HepG2 (cell line): ENCODE results near the gene DAPK1. TPM values are rescaled to one million over a fixed set of nuclear protein-coding genes. Genes with fewer than 3 reads are reported as not detected.

Experiments
- ATAC-seq: fragments of 200-7000 bp; cut with Tn5 transposase; 3 replicates; pipeline ENCODE4 v1.9.1; 2020; ENCODE audit warnings: mild to moderate bottlenecking, moderate library complexity
- BruUV-seq: library from RNA; stranded (reverse); fragments of 400-500 nt; replicated peaks from 2 replicates; lab custom pipeline; 2021; lab: Mats Ljungman, UMichigan
- CTCF ChIA-PET: fragments of 300-600 bp; formaldehyde crosslinking; extraction: SDS; loops from one replicate; lab custom pipeline; 2021; ENCODE audit warnings: low total read pairs, inconsistent platforms, low intra/inter-chr PET ratio; lab: Yijun Ruan, JAX
- POLR2A ChIA-PET: fragments of 350-600 bp; sonication (Branson Sonifier 250); formaldehyde crosslinking; loops from one replicate; lab custom pipeline; 2020; ENCODE audit warnings: antibody characterized with exemption, inconsistent platforms; lab: Yijun Ruan, JAX
- DNase-seq: peaks from one replicate; pipeline ENCODE4 v3.0.0-alpha.2; 2015; ENCODE audit warnings: low spot score
- FAIRE-seq: peaks from 3 replicates; lab custom pipeline; 2011; peaks lifted over from hg19 to GRCh38; lab: Jason Lieb, UNC
- H2AFZ ChIP-seq: one replicate; pipeline ENCODE4 v1.6.1; 2011; ENCODE audit warnings: low read length, inconsistent platforms
- H3K27ac ChIP-seq: fragments of 300-600 bp; 3 replicates; pipeline ENCODE4 v1.8.0; 2011; ENCODE audit warnings: mixed run types, mild to moderate bottlenecking, mixed read lengths, low read length, inconsistent platforms; ENCODE audit not compliant: insufficient read depth; ENCODE audit errors: extremely low read length
- H3K27me3 ChIP-seq, 2 experiments: fragments of 200-600 bp in 1 of 2; 2 replicates in 1 of 2; 3 replicates in 1 of 2; pipeline versions ENCODE4 v1.6.0 to v1.8.0; 2011; ENCODE audit warnings: low read length in 2 of 2, mild to moderate bottlenecking in 2 of 2, moderate library complexity in 2 of 2, inconsistent platforms in 1 of 2; ENCODE audit not compliant: insufficient read depth in 2 of 2, control insufficient read depth in 1 of 2
- H3K36me3 ChIP-seq, 2 experiments: fragments of 200-600 bp in 1 of 2; replicated peaks in 1 of 2; 2 replicates in 1 of 2; 3 replicates in 1 of 2; pipeline versions ENCODE4 v1.5.1 to v1.8.0; 2011; ENCODE audit warnings: low read length in 2 of 2, inconsistent platforms in 1 of 2; ENCODE audit not compliant: insufficient read depth in 2 of 2, control insufficient read depth in 1 of 2
- H3K4me1 ChIP-seq: 2 replicates; pipeline ENCODE4 v1.5.1; 2012; ENCODE audit warnings: low read length, inconsistent platforms; ENCODE audit not compliant: insufficient read depth
- H3K4me2 ChIP-seq: 2 replicates; pipeline ENCODE4 v1.6.0; 2011; ENCODE audit warnings: low read depth, low read length, inconsistent platforms
- H3K4me3 ChIP-seq, 3 experiments: fragments of 200-600 bp in 1 of 3; sonication (generic), shearing (Covaris generic) in 1 of 3; replicated peaks in 1 of 3; 2 replicates each; pipeline ENCODE4 v1.5.1; 2011 to 2016; ENCODE audit warnings: low read length in 3 of 3, inconsistent platforms in 2 of 3, low read depth in 2 of 3, mild to moderate bottlenecking in 2 of 3, control low read depth in 1 of 3, mixed read lengths in 1 of 3; ENCODE audit not compliant: insufficient read depth in 1 of 3
- H3K79me2 ChIP-seq: one replicate; pipeline ENCODE4 v1.6.1; 2011; ENCODE audit warnings: low read length, inconsistent platforms; ENCODE audit not compliant: insufficient read depth
- H3K9ac ChIP-seq: 2 replicates; pipeline ENCODE4 v1.6.0; 2011; ENCODE audit warnings: mild to moderate bottlenecking, low read depth, low read length, inconsistent platforms; ENCODE audit not compliant: insufficient read depth
- H3K9me3 ChIP-seq: 2 replicates; pipeline ENCODE4 v1.5.1; 2012; ENCODE audit warnings: mild to moderate bottlenecking, low read length
- H4K20me1 ChIP-seq: 2 replicates; pipeline ENCODE4 v1.6.0; 2011; ENCODE audit warnings: inconsistent platforms, mild to moderate bottlenecking, low read length, moderate library complexity; ENCODE audit not compliant: insufficient read depth
- HMG20B ChIP-seq: conservative IDR thresholded peaks from 2 replicates; pipeline ENCODE4 v1.6.1; 2016; ENCODE audit warnings: missing genetic modification reagents, missing compliant biosample characterization
- ZBTB7A ChIP-seq: sonication (generic); formaldehyde crosslinking; IDR thresholded peaks from 2 replicates; pipeline ENCODE4 v1.8.0; 2022; ENCODE audit warnings: mild to moderate bottlenecking, missing genetic modification reagents
- ZNF329 ChIP-seq: sonication (generic); formaldehyde crosslinking; IDR thresholded peaks from 2 replicates; pipeline ENCODE4 v1.9.0; 2021; ENCODE audit warnings: low read depth, mild to moderate bottlenecking, missing genetic modification reagents
- ZNF367 ChIP-seq: sonication (generic); formaldehyde crosslinking; IDR thresholded peaks from 2 replicates; pipeline ENCODE4 v1.4.0; 2020; ENCODE audit warnings: missing genetic modification reagents, borderline replicate concordance
- ZNF510 ChIP-seq: sonication (generic); formaldehyde crosslinking; IDR thresholded peaks from 2 replicates; pipeline ENCODE4 v1.4.0; 2020; ENCODE audit warnings: low read depth, mild to moderate bottlenecking, missing genetic modification reagents
- ZNF737 ChIP-seq: sonication (generic); formaldehyde crosslinking; IDR thresholded peaks from 2 replicates; pipeline ENCODE4 v1.5.0; 2020; ENCODE audit warnings: missing genetic modification reagents, mild to moderate bottlenecking, borderline replicate concordance
- WGBS: methylation state at CpG from one replicate; pipeline ENCODE4 v1.1.6; 2017; ENCODE audit warnings: low lambda C conversion rate; 5-methylcytosine and 5-hydroxymethylcytosine counted together
- in situ Hi-C: cut with HindIII; loops from 2 replicates; pipeline ENCODE4 v1.10.0; 2017; ENCODE audit warnings: low pct_unique_long_range_greater_than_20kb; ENCODE audit not compliant: extremely low pct_ligation_motif_present
- intact Hi-C: fragments of 100-400 bp; cut with micrococcal nuclease; formaldehyde crosslinking; loops from one replicate; pipeline ENCODE4 v1.10.0; 2022; ENCODE audit not compliant: unreplicated experiment
- polyA plus RNA-seq, 8 experiments: library from polyadenylated mRNA; depleted of rRNA in 3 of 8; stranded (reverse) in 7 of 8; unstranded in 1 of 8; fragments of >200 nt; fragmentation: Illumina TruSeq in 4 of 8; extraction: Trizol in 4 of 8; gene quantifications; 2 replicates each; pipeline versions ENCODE4 v1.2.1 to v1.2.3, GENCODE V29; 2011 to 2016; ENCODE audit warnings: low read depth in 4 of 8, missing spikeins in 1 of 8, mixed read lengths in 1 of 8; ENCODE audit not compliant: insufficient read depth in 1 of 8
- total RNA-seq, 5 experiments: library from RNA; depleted of rRNA; stranded (reverse); fragments of >200 nt; fragmentation: Illumina TruSeq; extraction: Trizol; gene quantifications; 2 replicates each; pipeline ENCODE4 v1.2.3, GENCODE V29; 2016; ENCODE audit warnings: low read depth in 1 of 5
- TF ChIP-seq, protein P1 (sequence below): sonication (generic); formaldehyde crosslinking; IDR thresholded peaks from 2 replicates; pipeline ENCODE4 v1.4.0; 2020; ENCODE audit warnings: mild to moderate bottlenecking, missing genetic modification reagents, borderline replicate concordance
- TF ChIP-seq, protein P2 (sequence below): sonication (generic); formaldehyde crosslinking; conservative IDR thresholded peaks from 2 replicates; pipeline ENCODE4 v1.4.0; 2020; ENCODE audit warnings: missing genetic modification reagents
- TF ChIP-seq, protein P3 (sequence below): sonication (generic); formaldehyde crosslinking; IDR thresholded peaks from 2 replicates; pipeline ENCODE4 v1.4.0; 2020; ENCODE audit warnings: missing genetic modification reagents, borderline replicate concordance

The DAPK1 gene
- total and polyA plus RNA-seq, 2 of the 13 experiments (the other 11 are each of a cell fraction or from before 2014, with no cell fraction given) = 35.7 to 35.9 TPM

DNA sequence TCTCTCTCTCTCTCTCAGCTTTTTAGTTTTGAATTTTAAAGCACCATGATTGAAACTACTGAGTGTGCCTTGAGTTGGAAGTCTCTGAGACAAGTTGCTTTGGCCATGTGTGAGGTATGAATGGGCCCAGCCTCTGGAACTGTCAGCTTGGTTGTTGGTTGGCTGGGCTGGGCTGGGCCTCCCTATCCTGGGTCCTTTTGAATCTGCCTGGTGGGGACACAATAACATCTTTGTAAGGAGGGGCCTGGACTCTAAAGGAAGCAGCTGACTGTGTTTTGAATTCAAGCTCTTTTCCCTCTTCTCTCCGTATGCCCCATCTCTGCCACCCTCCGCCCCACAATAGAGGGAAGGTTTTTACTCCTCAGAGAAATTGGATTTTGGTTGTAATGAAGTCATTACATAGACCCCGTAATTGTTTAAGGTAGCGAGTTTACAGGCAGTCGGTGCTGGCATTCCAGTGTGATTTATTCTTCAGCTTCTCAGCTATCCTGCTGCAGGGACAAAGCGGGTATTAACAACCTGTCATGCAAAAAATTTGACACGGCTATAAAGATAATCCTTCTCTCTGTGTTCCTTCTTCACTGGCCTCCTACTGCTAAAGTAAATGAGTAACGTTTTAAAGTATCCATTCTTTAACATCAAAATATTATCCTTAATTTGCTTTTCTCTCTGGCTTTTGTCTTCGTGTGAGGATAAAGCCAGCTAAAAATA lies 105.4 kb downstream of the DAPK1 start:
- no peak for FAIRE-seq
- ChIA-PET CTCF (no interaction called here), POLR2A (interaction anchor here (1.6 kb wide), 1 partner anchor 32 kb away, joined by 4 read pairs; no protein-coding TSS in a partner anchor)
- intact Hi-C loops (no loop called here), in situ Hi-C loops (no loop called here)
- no peak overlapping the region for H2AFZ ChIP-seq
- ATAC-seq = no peak
- H3K9ac ChIP-seq = no peak overlapping the region
- no TSS peak for BruUV-seq
- no peaks in the 10 kb centered on the region for H3K27me3 ChIP-seq
- TF ChIP-seq ZNF510 (CRISPR knock-in tag) (no peak), ZNF329 (CRISPR knock-in tag) (no peak), ZNF367 (CRISPR knock-in tag) (no peak), ZBTB7A (CRISPR knock-in tag) (no peak), HMG20B (CRISPR knock-in tag) (no peak), ZNF737 (CRISPR knock-in tag) (no peak)
- TF ChIP-seq, protein P1, sequence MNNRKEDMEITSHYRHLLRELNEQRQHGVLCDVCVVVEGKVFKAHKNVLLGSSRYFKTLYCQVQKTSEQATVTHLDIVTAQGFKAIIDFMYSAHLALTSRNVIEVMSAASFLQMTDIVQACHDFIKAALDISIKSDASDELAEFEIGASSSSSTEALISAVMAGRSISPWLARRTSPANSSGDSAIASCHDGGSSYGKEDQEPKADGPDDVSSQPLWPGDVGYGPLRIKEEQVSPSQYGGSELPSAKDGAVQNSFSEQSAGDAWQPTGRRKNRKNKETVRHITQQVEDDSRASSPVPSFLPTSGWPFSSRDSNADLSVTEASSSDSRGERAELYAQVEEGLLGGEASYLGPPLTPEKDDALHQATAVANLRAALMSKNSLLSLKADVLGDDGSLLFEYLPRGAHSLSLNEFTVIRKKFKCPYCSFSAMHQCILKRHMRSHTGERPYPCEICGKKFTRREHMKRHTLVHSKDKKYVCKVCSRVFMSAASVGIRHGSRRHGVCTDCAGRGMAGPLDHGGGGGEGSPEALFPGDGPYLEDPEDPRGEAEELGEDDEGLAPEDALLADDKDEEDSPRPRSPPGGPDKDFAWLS = no peak
- TF ChIP-seq, protein P2, sequence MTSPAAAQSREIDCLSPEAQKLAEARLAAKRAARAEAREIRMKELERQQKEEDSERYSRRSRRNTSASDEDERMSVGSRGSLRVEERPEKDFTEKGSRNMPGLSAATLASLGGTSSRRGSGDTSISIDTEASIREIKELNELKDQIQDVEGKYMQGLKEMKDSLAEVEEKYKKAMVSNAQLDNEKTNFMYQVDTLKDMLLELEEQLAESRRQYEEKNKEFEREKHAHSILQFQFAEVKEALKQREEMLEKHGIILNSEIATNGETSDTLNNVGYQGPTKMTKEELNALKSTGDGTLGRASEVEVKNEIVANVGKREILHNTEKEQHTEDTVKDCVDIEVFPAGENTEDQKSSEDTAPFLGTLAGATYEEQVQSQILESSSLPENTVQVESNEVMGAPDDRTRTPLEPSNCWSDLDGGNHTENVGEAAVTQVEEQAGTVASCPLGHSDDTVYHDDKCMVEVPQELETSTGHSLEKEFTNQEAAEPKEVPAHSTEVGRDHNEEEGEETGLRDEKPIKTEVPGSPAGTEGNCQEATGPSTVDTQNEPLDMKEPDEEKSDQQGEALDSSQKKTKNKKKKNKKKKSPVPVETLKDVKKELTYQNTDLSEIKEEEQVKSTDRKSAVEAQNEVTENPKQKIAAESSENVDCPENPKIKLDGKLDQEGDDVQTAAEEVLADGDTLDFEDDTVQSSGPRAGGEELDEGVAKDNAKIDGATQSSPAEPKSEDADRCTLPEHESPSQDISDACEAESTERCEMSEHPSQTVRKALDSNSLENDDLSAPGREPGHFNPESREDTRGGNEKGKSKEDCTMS (CRISPR knock-in tag) = no peak
- TF ChIP-seq, protein P3, sequence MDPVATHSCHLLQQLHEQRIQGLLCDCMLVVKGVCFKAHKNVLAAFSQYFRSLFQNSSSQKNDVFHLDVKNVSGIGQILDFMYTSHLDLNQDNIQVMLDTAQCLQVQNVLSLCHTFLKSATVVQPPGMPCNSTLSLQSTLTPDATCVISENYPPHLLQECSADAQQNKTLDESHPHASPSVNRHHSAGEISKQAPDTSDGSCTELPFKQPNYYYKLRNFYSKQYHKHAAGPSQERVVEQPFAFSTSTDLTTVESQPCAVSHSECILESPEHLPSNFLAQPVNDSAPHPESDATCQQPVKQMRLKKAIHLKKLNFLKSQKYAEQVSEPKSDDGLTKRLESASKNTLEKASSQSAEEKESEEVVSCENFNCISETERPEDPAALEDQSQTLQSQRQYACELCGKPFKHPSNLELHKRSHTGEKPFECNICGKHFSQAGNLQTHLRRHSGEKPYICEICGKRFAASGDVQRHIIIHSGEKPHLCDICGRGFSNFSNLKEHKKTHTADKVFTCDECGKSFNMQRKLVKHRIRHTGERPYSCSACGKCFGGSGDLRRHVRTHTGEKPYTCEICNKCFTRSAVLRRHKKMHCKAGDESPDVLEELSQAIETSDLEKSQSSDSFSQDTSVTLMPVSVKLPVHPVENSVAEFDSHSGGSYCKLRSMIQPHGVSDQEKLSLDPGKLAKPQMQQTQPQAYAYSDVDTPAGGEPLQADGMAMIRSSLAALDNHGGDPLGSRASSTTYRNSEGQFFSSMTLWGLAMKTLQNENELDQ (CRISPR knock-in tag) = no peak
- DNase-seq = no peak
- peaks cover 2% of the 10 kb centered on the region for H3K79me2 ChIP-seq
- no peaks in the 10 kb centered on the region for H4K20me1 ChIP-seq
- H3K4me1 ChIP-seq = peaks cover 47% of the 10 kb centered on the region
- H3K27ac ChIP-seq = no peak overlapping the region
- WGBS = 97% methylated on average over 9 of the region's 9 CpGs
- H3K9me3 ChIP-seq = no peaks in the 10 kb centered on the region
- H3K4me3 ChIP-seq = no peak overlapping the region
- H3K36me3 ChIP-seq = peaks cover 4 to 28% of the 10 kb centered on the region in 2 experiments; a peak in 4 of 5 replicates
- no peak overlapping the region for H3K4me2 ChIP-seq
